OCI-LY1 (cell line): Measurements from ENCODE around the gene ARR3.

Source experiments
- EZH2 ChIP-seq: fragments of 200-600 bp; sonication (generic), shearing (Covaris generic); IDR thresholded peaks from 2 replicates; pipeline ENCODE4 v1.8.0; 2017; ENCODE audit warnings: borderline replicate concordance, mixed run types, mild to moderate bottlenecking, antibody characterized with exemption, low read length, moderate library complexity, mixed read lengths
- TF ChIP-seq, protein P1 (sequence below): fragments of 200-600 bp; sonication (generic), shearing (Covaris generic); IDR thresholded peaks from 2 replicates; pipeline ENCODE4 v1.5.1; 2017; ENCODE audit warnings: mild to moderate bottlenecking, antibody characterized with exemption, low read length, moderate library complexity, mixed read lengths

DNA sequence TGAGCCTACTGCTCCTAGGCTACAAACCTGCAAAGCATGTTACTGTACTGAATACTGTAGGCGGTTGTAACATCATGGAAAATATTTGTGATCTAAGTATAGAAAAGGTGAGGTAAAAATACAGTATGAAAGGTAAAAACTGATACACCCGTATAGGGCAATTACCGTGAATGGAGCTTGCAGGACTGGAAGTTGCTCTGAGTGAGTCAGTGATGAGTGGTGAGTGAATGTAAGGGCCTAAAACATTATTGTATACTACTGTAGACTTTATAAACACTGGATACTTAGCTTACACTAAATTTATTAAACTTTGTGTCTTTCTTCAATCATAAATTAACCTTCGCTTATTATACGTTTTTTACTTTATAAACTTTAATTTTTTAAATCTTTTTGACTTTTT, 25.5 kb downstream of the ARR3 start:
- TF ChIP-seq, protein P1, sequence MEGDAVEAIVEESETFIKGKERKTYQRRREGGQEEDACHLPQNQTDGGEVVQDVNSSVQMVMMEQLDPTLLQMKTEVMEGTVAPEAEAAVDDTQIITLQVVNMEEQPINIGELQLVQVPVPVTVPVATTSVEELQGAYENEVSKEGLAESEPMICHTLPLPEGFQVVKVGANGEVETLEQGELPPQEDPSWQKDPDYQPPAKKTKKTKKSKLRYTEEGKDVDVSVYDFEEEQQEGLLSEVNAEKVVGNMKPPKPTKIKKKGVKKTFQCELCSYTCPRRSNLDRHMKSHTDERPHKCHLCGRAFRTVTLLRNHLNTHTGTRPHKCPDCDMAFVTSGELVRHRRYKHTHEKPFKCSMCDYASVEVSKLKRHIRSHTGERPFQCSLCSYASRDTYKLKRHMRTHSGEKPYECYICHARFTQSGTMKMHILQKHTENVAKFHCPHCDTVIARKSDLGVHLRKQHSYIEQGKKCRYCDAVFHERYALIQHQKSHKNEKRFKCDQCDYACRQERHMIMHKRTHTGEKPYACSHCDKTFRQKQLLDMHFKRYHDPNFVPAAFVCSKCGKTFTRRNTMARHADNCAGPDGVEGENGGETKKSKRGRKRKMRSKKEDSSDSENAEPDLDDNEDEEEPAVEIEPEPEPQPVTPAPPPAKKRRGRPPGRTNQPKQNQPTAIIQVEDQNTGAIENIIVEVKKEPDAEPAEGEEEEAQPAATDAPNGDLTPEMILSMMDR: no peak
- TF ChIP-seq EZH2: no peak
